Putamen (tissue), 1 donor: ENCODE results near the gene MIX23.
A peak's percentile ranks its signal among the peaks of the same experiment; 100 is the strongest.

Source experiments
- DNase-seq: peaks from one replicate; pipeline ENCODE4 v3.0.0-alpha.2; 2016; ENCODE audit warnings: low spot score

MIX23 gene

DNA sequence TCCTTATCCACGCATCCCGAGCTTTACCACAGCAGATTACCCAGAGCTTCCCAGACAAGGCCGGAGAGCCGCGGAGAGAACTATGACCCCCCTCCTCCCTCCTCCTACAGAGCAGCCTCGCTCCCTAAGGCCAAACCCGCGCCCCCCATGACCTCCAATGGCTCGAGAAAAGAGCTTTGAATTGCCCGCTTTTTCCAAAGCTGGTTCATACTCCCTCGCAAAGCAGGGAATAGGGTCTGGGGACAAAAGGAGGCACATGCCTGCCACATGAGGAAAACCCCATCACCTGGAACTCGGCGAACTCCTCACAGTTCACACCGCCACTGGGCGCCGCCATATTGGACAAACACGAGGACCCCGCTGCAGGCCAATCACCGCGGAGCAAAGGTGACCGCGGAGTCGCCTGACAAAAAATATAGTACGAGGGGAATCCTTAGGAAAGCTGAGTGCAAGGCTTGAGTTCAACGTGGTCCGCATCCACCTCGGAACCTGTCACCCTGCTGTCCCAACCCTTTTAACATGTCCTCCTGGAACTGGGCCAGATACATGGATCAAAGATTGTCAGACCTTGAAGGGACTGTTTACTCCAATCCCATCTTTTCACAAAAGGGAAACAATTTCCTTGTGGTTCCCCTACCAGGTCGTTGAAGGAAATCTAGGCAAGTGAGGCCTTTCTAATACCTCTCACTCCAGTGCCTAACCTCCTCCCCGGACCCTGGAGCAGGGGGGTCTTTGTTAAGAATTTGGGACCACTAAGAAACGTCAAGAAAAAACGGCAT is at the start of gene MIX23:
MIX23 (minus strand) TSS at position 344 of the 779 bp plus-strand sequence; CDS start at position 337, 7 bp downstream.
- DNase-seq, result peak; percentile 89

- no peak for DNase-seq
Measured at GRCh38 chr3:122430371-122430770, 47.3 kb upstream of the MIX23 start.

DNA sequence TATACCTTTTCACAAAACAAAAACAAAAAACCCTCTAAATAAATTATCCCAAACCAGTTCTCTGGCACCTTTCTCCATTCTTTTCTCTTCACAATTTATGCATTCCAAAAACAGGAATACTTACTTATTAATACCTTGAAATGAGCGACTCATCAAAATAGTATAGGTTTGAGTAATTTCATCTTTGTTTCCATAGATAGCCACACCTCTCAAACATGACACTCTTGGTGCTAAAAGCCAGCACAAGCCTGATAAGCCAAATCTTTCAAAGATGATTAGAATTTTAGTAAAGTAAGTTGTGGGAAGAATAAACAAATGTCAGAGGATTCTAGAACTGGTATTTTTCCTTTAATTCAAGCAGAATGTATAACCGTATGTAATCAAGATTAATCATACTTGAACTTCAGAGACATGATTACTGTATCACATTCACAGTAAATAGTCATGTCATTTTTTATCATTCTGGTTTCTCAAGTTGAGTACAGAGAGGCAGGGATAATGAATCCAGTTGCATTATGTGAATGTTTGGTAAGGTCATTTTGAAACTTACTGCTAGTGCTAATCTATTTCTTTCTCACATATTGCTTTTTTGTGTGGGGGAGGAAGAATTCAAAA is 44.9 kb upstream of the MIX23 start:
- no peak for DNase-seq

- DNase-seq, result no peak
Measured at GRCh38 chr3:122421836-122422235, 38.8 kb upstream of the MIX23 start.

DNA sequence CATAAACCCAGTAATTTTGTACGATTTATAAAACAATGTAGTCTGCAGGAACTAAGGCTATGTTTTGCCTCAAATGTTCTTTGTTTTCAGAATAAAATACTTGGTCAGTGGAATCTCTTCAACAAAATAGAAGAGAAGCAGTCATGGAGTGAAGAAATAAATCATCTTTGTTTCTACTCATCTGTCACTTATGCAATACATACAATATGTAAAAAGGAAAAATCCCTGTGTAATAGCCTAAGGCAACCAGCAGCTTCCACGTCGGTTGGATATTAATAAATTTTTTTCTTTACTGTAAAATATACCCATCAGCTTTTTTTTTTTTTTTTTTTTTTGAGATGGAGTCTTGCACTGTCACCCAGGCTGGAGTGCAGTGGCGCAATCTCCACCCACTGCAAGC is 38.1 kb upstream of the MIX23 start:
- DNase-seq, result no peak

DNA sequence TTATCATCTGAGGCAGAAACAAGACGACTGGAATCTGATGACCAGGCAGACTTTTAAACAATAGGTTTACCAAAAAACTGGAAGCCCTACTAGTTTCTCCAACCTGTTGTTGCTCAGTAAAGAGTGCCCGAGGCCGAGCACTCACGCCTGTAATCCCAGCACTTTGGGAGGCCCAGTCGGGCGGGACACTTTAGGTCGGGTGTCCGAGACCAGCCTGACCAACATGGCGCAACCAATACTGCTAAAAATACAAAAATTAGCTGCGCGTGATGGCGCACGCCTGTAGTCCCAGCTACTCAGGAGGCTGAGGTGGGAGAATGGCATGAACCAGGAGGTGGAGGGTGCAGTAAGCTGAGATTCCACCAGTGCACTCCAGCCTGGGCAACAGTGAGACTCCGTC is 33.9 kb upstream of the MIX23 start:
- no peak for DNase-seq

DNA sequence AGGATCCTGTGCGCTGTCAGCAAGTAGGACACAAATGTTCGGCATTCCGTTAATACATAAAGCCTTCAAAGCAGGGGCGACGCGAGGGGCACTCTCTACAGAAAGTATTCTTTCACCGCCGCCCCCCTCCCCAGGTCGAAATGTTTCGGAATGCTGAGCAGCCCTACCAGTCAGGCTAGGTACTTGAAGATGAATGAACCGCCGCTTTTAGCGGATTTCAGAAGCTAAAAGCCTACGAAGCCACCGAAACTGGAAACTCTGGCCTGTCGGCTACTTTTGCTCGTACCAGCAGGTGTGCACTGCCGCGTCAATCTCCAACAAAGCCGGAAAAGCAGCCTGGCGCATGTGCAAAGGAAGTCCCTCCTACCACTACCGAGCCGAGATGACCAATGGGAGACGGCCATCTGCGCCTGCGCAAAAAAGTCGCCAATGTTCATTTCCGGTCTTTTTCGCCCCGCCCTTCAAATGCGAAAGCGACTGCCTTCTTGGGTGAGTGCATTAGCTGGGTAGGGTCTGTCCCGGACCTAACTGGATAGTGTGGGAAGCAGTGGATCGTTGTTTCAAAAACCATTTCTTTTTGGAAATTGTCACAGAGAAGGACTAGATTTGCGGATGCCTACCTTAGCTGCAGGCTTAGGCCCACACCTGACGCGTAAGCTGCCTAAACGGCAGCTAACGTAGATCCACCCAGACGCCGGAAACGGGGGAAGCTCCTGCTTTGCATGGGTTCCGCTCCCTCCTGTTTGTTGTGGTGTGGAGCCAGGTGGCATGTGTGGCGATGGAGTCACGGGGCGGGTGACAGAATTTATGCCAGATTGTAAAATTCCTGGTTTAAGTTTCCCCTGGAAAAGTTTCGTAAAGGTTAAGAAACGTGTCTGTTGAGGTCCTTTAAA is 33.0 kb upstream of the MIX23 start, which contains the start of gene WDR5B:
WDR5B (minus strand) TSS at position 301 of the 893 bp plus-strand sequence. CDS start 534 bp downstream, outside the sequence.
- peak; percentile 97 for DNase-seq

GRCh38 chr3:122415104-122415744 is 32.2 kb upstream of the MIX23 start:
- peak; percentile 26 for DNase-seq

GRCh38 chr3:122414391-122414790 is 31.4 kb upstream of the MIX23 start:
- DNase-seq, result no peak

- no peak for DNase-seq
Measured at GRCh38 chr3:122410639-122411038, 27.6 kb upstream of the MIX23 start.

DNA sequence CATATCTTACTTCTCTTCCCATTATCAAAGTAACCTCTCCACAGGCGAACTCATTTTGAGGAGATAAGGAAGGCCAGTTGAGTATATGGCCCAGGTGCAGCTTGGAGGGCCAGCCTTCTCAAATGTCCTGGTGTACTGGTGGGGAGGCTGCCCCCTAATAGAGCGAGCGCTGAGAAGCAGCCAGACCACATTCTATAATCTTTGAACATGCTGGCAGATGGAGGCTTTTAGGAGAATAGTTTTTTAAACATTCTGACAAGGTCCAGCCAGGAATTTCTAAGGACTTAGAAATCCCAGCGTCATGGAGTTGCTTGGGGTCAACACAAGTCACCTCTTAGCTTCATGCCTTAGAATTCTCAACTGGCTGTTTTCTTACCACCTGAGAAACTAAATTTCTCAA is 27.1 kb upstream of the MIX23 start:
- no peak for DNase-seq

DNA sequence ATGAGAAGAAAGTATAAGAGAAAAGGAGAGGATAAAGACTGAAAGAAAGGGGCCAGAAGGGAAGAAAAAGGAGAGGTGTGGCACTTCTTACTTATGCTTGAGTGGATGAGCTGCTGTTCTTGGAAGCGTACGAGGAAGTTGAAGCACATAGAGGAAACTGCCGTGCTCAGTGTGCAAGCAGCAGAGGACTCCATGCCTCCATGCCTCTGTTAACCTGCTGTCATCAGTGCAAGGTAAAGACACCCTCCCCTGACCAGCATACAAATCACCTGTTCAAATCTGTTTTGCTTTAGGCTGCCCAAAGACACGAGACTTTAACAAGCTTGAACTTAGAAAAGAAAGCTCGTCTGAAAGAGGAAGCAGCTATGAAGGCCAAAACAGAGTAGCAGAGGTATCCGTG is 26.4 kb upstream of the MIX23 start:
- no peak for DNase-seq

DNA sequence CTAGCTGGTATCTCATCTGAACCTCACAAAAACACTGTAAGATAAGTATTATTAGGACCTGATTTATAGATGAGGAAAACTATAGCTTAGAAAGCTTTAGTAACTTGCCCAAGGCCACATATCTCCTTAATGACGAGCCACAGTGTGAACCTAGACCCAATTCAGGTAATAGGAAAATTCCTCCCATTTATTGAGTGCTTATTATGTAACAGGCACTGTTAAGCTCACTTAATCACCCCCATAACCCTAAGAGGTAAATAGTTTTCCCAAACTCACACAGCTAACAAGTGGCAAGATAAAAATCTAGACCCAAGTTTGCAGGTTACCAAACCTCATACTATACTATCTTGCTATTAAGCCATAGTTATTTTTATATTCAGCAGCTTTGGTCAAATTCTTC is 24.9 kb upstream of the MIX23 start:
- no peak for DNase-seq

DNA sequence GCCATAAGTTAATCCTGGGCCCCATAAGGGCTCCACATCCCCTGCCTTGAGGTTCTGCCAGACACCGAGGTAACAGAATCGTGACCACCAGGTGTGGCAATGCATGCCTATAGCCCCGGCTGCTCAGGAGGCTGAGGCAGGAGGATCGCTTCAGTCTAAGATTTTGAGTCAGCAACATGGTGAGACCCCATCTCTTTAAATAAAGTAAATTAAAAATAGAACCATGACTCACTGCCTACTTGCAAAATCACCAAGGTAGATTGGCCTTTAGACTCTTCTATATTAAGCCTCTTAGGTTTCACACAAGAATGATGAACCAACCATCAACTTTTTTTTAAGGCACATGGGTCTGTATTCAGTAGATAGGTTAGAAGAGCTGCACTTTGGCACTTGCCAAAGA is 23.2 kb upstream of the MIX23 start:
- DNase-seq, result no peak

GRCh38 chr3:122405015-122405414 is 22.0 kb upstream of the MIX23 start:
- no peak for DNase-seq

DNA sequence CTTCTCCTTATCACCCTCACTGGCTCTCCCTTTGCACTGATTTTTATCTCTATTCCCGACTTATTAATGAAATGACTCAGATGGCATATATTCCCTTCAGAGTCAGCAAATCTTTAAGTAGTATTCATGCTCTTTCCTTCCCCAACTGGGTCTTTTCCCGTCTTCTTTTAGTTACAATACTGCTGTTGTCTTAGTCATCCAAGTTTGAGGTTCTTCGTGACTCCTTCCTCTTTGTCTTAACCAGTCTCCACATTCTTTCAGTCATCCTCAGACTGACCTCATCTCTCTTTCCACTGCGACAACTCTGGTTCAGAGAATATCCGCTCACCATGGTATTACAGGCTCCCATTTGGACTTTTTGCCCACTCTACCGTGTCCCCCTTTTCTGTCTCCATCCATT is 20.5 kb upstream of the MIX23 start:
- DNase-seq, result no peak

DNA sequence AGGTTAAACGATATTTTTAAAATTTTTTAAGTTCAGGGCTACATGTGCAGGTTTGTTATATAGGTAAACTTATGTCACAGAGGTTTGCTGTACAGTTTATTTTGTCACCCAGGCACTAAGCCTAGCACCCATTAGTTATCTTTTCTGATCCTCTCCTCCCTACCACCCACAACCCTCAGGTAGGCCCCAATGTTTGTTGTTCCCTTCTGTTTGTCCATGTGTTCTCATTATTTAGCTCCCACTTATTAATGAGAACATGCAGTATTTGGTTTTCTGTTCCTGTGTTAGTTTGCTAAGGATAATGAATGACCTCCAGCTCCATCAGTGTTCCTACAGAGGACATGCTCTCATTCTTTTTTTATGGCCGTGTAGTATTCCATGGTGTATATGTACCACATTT is 15.9 kb upstream of the MIX23 start:
- DNase-seq, result no peak

DNA sequence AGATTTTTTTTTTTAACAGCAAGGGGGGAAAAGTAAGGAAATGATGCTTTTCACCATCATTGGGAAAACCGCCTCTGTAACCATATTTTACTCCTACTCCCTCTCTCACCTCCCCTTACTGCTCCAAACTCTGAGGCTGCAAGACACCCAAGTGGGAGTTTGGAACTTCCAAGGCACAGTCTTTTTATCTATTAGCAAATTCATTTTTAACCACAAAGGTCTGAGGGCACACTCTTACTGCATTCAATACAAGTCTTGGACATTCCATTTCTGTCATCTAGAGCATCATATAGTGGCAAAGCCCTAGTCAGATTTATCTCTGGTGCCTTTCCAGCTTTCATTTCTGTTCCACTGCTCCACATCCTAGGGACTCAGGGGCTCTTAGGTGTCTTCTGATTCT is 14.2 kb upstream of the MIX23 start:
- peak; percentile 42 for DNase-seq

DNA sequence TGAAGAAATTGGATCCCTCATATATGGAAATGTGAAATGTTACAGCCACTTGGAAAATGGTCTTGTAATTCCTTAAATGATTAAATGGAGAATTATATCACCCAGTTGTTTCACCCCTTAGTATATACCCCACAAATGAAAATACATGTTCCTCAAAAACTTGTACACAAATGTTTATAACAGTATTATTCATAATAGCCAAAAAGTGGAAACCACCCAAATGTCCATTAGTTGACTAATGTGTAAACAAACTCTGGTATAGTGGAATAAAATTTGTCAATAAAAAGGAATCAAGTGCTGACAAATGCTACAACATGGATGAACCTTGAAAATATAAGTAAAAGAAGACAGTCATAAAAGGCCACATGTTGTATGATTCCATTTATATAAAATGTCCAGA is 13.5 kb upstream of the MIX23 start:
- DNase-seq, result no peak

GRCh38 chr3:122395582-122395981 is 12.6 kb upstream of the MIX23 start:
- no peak for DNase-seq

DNA sequence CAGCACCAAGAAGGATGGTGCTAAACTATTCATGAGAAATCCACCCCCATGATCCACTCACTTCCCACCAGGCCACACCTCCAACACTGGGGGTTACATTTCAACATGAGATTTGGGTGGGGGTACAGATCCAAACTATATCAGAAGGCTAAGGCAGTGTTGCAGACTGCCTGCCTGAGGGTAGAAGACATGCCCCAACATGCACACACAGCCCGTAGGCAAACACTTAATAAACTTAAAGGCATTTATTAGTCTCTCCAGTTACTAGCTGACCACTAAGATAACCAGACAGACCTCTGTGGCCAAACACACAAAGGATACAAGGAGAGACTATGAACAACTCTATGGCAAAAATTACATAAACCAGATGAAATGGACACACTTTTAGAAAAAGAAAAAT is 11.1 kb upstream of the MIX23 start:
- DNase-seq, result no peak
